ENCODE measurements around the gene CPN1.

GRCh38 chr10:100109670-100110069, 28.0 kb upstream of the CPN1 start:
- TF ChIP-seq CTCF (conservative IDR thresholded peaks at IDR 0.05; ENCODE audit: low read length) = no peak
- no peak for TF ChIP-seq EZH2phosphoT487 (IDR thresholded peaks at IDR 0.05; ENCODE audit: borderline replicate concordance, low read depth, low read length)

All from OCI-LY7 (cell line).